ENCODE data around the gene ZNF747.
"Not testable (repeated sequence)": the region's sequence is repeated elsewhere in the genome, so short reads cannot be mapped to it uniquely, and the experiment has no call there.

Gene ZNF747

DNA sequence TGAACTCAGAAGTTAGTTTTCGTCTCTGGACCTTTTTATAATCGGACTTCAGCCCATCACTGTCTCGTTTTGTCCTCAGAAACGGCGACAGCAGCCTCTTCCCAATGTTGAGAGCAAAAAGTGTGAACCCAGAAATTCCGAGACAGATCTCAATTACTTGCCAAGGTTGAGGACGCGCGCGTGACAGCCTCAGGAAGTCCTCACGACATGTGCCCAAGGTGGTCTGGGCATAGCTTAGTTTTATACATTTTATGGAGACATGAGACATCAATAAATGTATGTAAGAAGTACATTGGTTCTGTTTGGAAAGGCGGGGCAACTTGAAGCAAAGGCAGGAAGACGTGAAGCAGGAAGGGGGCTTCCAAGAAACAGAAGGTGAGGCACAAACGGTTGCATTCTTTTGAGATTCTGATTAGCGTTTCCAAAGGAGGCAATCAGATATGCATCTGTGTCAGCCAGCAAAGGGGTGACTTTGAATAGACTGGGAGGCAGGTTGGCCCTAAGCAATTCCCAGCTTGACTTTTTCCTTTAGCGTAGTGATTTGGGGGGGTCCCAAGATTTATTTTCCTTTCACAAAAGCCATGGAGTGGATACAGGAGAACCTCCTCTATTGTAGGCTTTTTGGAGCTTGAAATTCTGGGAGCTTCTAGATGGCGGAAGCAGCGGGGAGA is 583 bp upstream of the ZNF747 start:
- DNase-seq (ENCODE audit: low read depth in 1 of 2, low spot score in 1 of 2): no peak

DNA sequence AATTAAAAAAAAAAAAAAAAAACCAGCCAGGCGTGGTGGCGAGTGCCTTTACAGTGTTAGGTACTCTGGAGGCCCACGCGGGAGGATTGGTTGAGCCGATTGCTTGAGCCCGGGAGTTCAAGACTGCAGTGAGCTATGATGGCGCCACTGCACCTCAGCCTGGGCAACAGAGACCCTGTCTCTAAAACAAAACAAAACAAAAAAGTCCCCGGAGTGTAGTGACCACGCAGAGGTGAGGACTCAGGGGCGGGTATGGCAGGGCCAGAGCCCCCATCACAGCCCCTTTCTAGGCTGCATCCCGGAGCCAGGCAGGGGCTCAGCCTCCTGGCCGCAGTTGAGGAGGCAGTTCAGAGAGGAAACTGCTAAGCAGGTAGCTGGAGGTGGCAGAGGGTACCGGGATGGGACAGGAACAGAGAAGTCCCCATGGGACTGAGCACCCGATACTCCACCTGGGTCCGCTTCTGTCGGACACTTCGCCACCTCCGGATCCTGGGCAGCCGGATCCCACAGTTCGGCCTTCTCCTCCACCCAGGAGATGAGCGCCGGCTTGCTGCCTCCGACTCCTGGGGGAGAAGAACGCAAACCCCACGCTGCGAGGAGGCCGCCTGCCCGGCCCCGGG is 800 bp downstream of the ZNF747 start:
- DNase-seq (ENCODE audit: low read depth in 1 of 2, low spot score in 1 of 2): no peak

DNA sequence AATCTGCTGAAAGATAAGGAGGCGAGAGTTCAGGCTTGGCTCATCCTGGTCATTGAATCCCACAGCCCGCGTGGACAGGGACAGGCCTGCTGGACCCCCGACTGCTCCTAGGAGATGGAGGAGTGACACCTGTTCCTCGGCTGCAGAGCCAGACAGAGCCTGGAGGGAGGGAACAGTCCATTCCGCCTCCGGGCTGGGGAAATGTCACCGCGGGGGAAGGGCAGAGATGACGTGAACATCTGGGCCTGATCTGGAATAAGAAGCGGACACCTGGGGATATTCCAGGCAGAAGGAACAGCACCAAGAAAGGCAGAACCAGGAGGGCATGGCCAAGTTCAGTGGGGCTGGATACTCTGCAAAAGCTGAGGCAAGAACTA is 1.5 kb downstream of the ZNF747 start:
- no peak for DNase-seq (ENCODE audit: low read depth in 1 of 2, low spot score in 1 of 2)

DNA sequence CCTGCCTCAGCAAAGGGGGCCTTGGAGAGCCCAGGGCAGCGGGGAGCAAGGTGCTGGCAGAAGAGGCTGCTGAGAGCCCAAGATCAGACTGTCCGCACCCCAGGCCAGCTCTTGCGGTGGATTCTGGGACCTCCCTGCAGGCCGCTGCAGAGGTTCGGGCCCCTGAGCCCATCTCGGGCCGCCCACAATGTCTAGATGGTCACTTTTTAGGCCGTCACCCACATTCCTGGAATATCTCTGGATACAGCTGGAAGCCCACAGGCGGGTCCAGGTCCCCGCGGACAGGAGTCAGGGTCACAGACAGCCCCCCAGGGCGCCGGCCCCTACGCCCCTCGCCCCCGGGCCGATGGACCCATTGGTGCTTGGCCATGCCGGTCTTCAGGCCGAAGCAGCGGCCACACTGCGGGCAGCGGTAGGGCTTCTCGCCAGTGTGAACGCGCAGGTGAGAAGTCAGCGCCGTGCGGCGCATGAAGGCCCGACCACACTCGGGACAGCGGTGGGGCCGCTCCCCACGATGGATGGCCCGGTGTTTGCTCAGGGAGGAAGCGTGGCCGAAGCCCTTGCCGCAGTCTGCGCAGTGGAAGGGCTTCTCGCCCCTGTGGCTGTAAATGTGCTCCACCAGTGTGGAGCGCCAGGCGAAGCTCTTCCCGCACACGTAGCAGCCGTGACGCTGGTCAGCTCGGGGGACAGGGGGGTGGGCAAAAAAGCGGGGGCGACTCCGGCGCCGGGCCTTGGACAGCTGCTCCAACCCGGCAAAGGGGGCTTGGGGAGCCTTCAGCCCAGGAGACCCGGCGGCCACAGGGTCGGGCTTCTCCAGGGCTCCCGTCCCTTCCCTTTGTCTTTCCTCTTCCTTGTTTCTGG is 2.1 kb downstream of the ZNF747 start:
- DNase-seq (ENCODE audit: low read depth in 1 of 2, low spot score in 1 of 2): no peak

DNA sequence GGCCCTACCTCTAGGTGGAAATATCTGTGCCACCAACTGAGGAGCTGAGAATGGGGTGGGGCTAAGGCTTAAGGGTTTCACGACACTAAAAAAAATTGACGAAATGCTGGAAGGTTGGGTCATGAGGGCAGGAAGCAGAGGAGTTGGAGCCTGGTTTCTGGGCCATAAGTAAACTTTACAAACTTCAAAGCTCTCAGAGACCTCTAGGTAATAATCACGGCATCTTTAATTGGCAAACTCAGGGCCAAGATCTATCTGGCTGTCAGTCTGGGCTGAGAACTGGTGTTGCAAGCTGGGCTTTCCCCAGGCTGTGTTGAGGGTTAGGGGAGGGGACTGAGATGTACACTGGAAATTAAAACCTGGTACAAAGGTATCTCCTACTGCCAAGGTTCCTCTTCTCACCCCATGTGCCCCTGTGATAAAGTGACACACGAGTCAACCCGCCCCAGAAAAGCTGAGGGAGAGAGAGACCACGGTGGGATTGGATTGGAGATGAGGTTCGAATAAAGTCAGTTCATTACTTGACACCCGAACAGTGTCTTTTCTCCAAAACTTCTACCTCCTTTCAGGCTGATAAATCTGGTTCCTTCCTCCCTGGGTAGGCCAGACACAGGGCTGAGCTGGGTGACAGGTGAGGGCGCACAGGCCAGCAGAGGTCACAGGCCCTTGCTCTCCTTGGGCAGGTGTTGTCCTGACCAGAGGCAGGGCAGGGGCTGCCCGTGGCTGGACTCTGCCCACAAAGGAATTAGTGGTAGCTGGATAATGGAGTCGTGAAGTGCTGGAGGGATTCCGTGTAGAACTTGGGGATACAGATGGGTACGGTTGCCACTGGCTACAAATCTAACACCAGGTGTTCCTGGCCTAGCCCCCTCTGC is 4.3 kb downstream of the ZNF747 start:
- no peak for DNase-seq (ENCODE audit: low read depth in 1 of 2, low spot score in 1 of 2)

DNA sequence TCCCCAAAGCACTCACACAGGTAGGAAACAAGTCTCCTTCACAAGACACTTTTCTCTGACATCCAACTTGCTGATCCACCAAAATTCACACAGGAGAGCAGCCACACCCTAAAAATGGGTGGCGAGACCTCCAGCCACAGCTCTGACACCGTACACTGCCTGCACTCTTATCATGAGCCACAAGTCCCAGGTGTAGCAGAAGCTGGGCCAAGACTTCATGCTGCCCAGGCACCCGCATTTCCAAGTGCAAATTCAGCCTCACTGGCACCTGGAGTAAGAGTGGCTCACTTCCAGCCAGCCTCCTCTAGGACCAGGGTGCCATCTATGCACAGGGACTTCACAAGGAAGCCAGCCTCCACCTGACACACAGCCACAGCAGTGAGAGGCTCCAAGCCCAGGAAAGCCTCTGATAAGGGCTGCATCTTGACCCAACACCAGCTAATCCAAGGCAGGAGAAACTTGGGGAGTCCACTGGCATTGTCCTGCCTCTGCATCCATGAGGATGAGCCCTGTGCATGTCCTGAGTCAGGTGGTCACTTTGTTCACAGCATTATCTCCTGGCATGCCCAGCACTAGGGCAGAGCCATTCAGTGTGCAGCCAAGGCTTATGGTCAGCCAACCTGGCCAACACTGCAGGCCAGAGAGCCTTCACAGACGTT is 5.7 kb downstream of the ZNF747 start:
- DNase-seq (ENCODE audit: low read depth in 1 of 2, low spot score in 1 of 2): no peak

DNA sequence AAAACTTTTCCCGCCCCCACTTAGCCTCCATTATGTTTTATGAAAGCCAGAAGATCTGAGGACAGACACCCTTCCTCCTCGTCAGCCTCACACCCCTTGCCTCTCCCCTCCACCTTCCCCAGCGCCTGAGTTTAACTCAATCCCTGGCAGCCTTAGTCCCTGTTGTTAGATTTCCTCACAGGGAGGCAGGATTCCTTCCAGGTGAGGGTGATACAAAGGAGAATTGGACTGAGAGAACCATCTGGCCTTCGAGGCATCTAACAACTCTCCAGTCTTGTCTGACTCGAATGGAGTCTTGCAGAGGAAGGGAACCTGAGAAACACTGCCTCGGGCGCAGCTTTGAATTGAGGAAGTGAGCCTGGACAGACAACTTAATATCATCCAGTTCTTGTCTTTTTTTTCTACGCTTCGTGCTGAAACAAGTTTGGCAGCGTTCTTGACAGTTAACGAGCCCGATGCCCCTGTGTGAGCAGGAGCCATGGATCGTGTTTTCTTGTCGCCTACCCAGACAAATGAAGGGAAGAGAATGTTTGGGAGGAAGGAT is 7.0 kb downstream of the ZNF747 start:
- DNase-seq (ENCODE audit: low read depth in 1 of 2, low spot score in 1 of 2): no peak

DNA sequence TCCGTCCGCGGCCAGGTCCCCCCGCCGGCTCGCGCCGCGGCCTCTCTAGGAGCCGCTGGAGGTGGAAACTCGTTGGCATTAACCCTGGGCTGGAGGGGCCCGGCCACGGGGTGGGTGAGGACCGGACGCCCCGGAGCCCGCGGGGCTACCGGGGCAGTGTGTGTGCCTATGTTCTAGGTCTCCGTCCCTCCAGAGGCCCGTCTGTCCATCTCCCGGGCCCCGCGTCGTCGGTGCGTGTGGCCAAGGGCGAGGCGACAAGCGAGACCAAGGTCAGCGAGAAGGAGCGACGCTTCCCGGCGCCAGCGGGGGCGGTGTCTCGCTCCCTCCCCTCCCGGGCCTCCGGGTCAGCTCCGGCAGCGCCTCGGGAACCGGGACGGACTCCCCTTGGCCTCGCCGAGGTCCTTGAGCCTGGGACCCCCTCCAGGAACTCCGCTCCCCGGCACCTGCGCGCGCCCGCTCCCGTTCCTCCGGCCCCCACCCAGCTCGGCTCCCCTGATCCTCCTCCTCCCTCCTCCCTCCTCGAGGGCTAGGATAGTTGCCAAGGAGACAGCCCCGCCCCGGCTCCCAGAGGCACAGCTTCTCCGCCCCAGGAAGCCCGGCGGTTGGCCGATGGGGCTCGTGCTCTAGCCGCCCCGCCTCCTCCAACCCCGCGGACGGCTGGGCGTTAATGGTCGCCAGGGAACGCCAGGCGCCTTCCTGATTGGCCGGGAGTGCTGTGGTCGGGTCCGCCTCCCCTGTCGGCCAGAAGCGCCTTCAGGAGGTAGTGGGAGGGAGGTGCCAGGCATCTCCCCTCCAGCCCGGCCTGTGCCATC is 7.6 kb downstream of the ZNF747 start:
- DNase-seq (ENCODE audit: low read depth in 1 of 2, low spot score in 1 of 2): peak; percentile 77 to 88

DNA sequence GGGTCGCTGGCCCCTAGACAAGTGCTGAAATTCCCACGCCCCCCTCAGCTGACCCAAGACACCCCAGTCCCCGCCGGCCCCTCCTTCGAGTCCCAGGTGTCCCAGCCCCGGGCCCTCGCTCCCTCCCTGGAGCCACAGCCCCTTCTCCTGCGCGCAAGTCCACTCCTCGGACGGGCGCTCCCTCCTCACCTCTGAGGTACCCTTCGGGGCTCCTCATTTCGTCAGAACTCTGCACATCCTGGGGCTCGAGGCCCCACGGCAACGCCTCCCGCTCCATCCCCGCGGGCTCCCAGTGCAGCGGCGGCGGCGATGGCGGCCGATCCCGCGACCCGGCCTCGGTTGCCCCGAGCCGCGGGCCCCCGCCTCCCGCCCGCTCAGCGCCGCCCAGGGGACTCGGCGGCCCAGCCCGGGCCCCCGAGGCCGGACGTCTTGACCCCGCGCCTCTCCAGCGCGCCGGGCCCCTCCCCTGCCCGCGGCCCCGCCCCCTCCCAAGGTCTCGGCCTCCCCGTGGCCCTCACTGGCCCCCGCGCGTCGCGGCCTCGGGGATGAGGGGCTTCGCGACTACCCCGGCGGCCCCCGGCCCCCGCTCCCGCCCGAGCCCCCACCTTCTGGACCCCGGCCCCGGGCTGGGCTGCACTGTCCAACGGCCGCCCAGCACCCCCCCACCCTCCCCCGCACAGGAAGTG is 8.4 kb downstream of the ZNF747 start, which contains the start of gene ZNF768:
Gene ZNF768 (minus strand): TSS at position 430 of the 686 bp plus-strand sequence. CDS start 153 bp downstream, at position 277.
- no peak for DNase-seq (ENCODE audit: low read depth in 1 of 2, low spot score in 1 of 2)

DNA sequence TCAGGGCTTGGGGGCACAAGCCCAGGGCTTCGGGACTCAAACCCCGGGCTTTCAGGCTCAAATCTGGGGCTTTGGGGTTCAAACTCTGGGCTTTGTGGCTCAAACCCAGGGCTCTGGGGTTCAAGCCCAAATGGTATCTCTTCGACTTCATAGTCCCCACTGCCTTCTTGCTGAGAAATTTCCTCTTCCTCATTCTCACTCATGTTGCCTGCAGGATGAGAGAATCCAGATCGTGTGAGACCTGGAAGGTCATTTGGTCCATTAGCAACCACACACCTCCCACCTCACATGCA is 8.9 kb downstream of the ZNF747 start:
- DNase-seq (ENCODE audit: low read depth in 1 of 2, low spot score in 1 of 2): no peak

DNA sequence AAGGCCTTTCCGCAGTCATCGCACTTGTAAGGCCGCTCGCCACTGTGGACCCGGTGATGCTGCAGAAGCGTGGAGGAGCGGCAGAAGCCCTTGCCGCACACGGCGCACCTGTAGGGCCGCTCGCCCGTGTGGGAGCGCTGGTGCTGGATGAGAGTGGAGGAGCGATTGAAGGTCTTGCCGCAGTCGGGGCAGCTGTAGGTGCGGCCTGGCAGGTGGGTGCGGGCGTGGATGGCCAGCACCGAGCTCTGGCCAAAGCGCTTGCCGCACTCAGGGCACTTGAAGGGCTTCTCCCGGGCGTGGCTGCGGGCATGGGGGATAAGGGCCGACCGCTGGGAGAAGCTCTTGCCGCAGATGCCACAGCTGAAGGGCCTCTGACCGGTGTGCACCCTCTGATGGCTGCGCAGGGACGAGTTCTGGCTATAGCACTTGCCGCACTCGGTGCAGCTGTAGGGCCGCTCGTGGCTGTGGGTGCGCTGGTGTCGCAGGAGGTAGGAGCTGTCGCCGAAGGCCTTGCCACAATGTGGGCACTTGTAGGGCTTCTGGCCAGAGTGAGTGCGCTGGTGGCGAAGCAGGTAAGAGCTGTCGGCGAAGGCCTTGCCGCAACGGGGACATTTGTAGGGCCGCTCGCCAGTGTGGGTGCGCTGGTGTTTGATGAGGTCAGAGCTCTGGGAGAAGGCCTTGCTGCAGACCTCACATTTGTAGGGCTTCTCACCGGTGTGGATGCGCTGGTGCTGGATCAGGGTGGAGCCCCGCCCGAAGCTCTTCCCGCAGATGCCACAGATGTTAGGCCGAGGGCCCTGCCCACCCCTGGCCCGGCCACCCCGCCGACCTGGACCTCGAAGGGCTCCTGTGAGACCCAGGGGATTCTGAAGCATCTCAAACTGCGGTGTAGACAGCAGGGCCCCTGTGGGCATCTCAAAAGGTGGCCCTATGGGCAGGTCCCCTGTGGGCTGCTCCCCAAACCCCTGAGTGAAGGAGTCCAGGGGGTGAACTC is 9.8 kb downstream of the ZNF747 start:
- no peak for DNase-seq (ENCODE audit: low read depth in 1 of 2, low spot score in 1 of 2)

DNA sequence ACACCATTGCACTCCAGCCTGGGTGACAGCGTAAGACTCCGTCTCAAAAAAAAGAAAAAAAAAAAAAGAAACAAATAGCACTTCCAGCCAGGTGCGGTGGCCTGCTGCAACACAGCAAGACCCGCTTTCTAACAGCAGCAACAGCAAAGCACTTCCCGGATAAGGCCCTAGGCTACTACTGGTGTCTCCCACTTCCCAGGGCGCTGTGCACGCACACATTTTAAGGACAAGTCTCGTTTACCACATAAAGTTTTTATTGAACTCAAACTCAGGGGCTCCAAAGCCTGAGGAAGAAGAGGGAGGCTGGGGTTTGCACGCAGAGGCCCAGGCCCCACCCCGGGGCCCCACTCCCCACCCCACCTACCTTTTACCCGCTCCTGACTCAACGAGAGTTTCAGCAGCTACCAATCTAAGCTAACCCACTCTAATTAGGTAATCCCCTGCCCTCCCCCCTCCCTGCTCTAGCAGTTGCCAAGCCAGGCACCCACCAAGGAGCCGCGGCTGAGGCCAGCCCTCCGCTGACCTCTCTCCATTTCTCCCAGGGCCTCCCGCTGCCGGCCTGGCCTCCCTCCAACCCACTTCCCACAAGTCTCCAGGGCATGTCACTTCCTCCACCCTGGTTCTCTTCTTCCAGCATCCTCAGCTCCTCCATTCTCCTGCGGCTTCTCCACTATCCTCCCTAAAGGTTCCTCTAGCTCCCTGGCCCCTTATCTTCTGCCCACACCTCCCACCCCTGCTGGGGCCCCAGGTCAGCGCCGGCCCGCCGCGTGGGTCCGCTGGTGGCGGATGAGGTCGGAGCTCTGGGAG is 10.7 kb downstream of the ZNF747 start:
- no peak for DNase-seq (ENCODE audit: low read depth in 1 of 2, low spot score in 1 of 2)

DNA sequence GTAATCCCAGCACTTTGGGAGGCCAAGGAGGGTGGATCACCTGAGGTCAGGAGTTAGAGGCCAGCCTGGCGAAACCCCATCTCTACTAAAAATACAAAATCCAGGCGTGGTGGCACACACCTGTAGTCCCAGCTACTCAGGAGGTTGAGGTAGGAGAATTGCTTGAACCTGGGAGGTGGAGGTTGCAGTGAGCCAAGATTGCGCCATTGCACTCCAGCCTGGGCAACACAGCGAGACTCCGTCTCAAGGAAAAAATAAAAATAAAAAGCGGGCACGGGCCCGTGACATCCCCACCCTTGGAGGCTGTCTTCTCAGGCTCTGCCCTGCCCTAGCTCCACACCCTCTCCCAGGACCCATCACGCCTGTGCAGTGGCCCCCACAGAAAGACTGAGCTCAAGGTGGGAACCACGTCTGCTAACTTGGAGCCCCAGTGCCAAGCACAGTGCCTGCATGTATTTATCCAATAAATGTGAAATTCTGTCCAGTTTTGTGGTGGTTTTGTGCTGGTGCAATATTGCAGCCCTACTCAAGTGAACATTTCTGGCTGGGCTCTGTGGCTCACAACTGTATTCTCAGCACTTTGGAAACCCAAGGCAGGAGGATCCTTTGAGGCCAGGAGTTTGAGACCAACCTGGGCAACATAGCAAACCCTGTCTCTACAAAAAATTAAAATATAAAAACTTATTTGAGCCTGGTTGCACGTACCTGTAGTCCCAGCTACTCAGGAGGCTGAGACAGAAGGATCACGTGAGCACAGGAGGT is 11.8 kb downstream of the ZNF747 start:
- DNase-seq (ENCODE audit: low read depth in 1 of 2, low spot score in 1 of 2): not testable (repeated sequence)

DNA sequence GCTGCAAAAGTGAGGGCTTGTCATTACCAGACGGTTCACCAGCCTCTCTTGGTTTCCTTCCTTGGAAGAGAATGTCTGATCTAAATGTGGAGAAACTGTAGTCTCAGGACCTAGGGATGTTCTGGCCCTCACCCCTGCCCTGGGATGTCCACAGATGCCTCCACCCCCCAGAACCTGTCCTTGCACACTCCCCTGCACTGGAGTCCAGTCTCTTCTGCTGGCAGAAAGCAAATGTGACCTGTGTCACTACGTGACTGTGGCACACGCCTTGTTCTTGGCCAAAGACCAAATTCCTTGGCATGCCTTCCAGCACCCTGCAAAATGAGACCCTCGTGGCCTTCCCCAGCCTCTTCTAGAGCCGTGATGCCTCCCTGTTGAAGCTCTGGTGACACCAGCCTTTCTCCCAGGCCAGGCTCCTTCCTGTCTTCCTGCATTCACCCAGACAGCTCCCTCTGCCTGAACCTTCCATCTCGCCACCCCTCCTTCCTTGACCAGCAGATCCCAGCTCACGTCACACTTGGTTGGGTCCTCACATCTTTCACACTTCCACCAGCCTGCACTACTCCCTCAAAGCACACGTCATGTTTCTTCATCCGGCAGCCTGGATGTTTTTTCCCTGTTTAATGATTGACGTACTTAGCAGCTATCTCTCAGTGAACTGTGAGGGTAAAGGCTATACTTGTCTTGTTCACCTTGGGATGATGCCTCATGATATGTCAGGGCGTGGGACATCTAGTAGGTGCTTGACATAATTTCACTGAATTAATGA is 12.6 kb downstream of the ZNF747 start:
- DNase-seq (ENCODE audit: low read depth in 1 of 2, low spot score in 1 of 2): no peak

DNA sequence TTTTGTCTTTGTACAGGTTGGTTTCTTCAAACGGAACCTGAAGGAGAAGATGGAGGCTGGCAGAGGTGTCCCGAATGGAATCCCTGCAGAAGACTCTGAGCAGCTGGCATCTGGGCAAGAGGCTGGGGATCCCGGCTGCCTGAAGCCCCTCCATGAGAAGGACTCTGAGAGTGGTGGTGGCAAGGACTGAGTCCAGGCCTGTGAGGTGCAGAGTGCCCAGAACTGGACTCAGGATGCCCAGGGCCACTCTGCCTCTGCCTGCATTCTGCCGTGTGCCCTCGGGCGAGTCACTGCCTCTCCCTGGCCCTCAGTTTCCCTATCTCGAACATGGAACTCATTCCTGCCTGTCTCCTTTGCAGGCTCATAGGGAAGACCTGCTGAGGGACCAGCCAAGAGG is 13.2 kb downstream of the ZNF747 start:
- DNase-seq (ENCODE audit: low read depth in 1 of 2, low spot score in 1 of 2): no peak

Data from activated T-helper 1 cell treated with anti-CD3 and anti-CD28 coated beads, Interleukin-2, amount 50 U/mL, for 16 hours (primary cell).